CD4-positive, alpha-beta T cell treated with Interleukin-21 for 1 hour (primary cell): ENCODE results near the gene ACAD9.
"Not testable (repeated sequence)": the region's sequence is repeated elsewhere in the genome, so short reads cannot be mapped to it uniquely, and the experiment has no call there.

Experiments
- DNase-seq: peaks from one replicate; pipeline ENCODE4 v3.0.0-alpha.2; 2020

Gene ACAD9

DNA sequence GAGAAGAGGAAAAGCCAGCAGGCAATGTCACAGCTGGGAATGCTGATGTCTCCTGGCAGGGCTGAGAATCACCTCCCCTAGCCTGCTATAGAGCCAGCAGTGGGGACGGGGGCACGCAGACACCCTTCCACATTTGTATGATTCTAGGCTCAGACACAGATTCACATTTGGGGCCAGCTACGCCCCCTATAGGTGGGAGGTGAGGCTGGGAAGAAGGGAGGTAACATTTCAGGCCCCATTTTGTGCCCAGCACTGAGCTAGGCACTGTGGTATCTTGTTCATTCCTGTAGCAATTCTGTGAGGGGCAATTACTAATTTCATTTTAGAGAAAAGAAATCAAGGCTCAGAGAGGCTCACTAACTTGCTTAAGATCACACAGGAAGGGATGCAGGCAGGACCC is 15.9 kb upstream of the ACAD9 start:
- DNase-seq, result no peak

DNA sequence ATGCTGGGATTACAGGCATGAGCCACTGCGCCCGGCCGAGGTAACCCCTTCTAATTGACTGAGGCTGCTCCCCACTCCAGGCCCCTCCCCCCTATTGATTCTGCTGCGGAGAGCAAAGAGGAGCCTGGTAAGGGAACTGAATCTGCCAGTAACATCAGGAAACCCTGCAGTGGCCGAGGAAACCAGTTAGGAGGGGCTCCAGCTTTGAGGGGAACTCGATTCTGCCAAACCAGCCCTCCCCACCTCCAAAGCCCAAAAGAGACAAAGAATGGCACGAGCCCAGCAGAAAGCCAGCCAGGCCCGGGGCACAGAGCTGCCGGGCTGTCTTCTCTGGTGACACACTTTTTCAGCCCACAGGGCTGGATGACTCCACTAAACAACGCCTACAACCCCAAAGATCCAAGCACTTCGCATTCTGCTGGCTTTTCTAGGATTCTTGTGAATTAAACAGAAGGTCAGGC is 15.0 kb upstream of the ACAD9 start:
- DNase-seq, result no peak

DNA sequence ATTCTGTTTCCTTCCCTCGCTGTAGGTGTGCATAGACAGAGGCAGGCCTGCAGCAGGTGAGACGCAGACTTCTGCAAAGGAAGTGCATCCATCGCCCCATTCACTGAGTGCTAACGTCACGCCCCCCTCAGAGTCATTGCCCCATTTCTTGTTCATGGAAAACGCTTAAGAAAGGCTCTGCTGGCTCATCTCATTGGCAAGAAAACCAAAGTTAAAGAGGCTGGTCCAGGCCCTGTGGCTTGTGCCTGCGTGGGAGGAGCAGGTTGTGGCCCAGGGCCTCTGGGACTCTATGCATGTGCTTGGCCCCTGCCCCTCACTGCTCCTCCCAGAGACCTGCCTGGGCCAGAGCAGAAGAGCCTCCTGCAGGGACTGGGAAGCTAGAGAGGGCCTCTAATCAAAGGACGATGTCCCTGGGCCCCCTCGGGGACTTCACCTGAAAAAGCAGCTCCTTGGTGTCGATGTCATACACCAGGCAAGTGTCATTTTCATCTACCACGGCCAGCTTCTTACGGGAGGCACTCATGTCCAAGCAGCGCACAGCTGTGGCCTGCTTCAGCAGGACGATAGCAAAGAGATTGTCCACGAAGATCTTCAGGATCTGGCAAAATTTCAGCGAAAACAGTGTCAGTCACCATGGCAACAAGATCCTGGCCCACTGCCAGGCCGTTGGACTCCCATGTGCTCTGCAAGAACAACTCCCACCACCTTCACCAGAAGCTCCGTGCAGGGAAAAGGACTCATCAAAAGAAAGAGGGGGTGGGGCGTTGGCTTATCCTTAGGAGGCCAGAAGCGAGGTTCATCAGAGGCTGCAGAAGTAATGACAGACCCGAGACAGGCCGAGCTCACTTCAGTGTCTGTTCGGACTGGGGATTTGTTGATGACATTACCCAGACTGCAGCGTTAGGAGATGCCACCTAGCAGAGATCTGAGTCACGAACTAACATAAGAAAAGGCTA is 14.3 kb upstream of the ACAD9 start:
- not testable (repeated sequence) for DNase-seq

DNA sequence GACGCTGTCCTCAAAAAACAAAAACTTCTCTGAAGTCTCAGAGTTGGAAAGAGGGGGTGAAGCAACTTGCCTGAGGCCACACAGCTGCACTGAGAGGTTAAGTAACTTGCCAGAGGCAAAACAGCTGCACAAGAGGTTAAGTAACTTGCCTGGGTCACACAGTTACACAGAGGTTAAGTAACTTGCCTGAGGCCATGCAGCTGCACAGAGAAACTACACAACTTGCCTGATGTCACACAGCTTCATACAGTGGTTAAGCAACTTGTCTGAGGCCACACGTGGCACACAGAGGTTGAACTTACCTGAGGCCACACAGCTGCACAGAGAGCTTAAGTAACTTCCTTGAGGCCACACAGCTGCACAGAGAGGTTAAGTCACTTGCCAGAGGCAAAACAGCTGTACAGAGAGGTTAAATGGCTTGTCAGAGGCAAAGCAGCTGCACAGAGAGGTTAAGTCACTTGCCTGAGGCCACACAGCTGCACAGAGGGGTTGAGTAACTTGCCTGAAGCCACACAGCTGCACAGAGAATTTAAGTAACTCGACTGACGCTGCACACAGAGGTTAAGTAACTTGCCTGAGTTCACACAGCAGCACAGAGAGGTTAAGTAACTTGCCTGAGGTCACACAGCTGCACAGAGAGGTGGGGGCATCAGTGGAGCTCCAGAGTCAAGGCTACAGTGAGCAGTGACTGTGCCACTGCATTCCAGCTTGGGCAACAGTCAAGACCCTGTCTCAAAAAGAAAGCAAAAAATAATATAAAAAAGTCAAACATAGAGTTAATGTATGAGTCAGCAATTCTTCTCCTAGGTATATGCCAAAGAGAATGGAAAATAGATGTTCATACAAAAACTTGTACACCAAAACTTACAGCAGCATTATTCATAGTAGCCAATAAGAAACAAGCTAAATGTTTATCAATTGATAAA is 12.0 kb upstream of the ACAD9 start:
- no peak for DNase-seq

DNA sequence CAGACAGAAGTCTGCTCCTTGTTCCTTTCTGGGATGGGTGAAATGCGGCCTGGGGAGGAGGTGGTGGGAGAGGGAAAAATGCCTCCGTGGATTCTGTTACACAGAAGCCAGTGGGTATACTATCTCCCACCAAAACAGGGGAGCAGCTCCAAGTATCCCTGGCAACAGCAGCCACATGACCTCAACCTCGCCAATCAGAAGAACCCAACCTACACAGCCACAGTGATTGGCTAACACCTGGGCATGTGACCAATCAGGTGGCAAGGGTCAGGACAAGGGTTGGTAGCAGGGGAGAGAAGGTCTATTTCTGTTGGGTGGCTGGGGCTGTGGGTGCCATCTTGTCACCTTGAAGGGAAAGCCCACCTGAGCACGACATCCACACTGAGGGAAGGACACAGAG is 9.1 kb upstream of the ACAD9 start:
- no peak for DNase-seq

DNA sequence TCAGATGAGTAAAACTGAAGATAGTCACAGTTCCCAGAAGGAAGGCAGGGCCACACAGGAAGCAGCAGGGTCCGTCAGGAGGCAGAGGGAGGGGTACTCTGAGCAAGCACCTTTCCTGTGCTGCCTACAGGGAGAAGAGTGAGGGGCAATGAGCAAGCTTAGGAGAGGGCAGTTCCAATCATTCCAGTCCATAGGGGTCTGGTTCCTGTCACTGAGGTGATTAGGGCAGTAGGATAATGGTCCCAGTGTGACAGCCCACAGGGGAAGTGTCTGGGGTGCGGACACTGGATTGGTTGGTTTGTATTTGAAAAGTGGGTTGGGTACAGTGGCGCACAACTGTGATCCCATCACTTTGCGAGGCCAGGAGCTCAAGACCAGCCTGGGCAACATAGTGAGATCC is 7.1 kb upstream of the ACAD9 start:
- DNase-seq, result no peak

DNA sequence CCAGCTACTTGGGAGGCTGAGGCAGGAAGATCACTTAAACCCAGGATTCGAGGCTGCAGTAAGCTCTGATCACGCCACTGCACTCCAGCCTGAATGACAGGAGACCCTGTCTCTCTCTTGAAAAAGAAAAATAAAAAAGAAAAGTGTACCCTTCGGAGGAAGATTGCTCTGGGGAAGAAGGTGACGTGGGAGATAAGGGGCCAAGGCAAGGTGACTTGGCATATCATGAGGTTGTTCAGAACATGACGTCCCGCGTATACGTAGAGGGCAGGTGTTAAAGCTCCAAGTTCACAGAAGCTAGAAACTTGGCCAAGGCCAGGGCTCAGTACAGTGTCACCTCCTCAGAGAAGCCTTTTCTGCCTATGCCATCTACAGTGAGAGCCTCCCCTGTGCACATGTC is 6.7 kb upstream of the ACAD9 start:
- no peak for DNase-seq

DNA sequence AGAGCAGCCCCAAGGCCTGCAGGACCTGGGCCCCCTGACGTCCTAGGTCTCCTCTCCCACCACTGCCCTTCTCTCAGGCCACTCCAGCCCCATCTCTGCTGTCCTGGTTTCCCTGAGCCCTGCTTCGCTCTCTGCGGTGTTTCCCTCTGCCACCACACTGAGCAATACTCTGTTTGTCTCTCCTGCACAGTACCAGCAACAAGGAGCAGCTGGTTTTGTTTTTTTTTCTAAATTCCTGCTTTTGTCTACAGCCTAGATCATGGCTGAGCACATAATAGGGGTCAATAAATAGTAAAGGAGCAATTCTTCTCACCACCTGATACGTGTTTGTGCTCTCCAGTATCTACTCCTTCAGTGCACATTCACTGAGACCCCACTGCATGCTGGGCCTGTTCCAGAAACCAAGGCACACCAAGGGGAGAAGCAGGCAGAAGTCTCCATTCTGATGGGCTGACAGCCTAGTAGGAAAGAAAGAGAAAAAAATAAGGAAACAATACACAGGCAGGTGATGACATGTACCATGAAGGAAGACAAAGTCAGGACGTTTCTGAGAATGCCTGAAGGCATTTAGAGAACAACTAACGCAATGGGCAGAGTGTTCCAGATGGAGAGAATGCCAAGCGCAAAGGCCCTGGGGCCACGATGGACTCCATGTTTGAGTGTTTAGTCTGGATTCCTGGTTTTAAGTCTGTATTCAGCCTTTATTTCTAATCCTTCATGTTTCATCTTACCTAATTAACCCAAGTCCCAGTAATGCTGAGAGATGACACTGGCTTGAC is 6.0 kb upstream of the ACAD9 start:
- no peak for DNase-seq

DNA sequence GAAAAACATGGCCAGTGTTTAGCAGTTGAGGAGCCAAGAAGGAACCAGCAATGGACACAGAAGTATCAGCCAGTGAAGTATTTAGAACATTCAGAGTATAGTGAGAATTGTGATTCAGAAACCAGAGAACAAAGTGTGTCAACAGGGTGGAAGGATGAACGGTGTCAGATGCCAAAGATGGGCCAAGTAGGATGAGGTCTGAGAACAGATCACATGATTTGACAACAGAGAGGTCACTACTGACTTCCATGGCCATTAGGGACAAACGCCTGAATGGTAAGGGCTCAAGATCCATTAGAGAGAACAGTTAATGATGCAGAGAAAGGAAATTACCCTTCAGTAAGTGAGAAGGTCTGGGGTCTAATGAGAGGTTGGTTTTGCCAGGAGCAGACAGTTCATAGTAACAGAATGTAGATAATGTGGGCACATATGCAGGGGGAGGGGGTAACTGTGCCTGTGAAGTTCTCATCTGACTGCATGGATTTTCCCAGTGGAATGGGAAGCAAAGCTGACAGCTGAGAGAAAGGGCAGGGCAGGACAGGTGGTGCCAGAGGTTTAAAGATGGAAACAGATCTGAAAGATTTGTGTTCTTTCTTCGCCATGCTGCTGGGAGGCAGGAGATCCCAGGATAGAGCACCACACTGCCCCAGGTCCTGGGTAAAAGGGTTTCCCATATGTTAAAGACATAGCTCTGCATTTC is 4.8 kb upstream of the ACAD9 start:
- no peak for DNase-seq

DNA sequence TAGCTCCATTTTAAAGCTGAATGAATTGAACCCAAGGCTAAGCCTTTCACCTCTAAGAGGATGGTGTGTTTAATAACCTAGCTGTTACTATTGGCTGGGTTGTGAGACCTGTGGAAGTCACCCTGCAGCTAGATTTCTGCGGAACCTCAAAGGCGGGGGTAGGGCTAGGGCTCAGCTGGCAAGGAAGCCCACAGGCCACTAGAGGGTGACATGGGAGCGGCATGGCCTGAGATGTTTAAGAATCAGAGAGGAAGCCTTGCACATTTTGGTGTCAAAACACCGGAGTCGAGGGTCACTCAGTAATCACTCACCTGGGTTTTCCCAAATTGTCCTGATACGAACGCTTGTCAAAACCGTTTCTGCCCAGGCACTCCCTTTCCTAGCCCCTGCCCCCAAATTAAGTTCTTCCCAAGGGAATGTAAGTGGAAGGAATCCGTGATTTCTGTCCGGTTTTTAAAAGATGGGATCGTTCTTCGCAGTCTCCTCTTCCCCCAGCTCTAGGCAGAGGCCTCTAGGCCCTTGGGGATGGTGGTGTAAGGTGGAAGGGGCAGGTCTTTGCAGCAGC is 3.8 kb upstream of the ACAD9 start:
- DNase-seq, result peak; percentile 70

DNA sequence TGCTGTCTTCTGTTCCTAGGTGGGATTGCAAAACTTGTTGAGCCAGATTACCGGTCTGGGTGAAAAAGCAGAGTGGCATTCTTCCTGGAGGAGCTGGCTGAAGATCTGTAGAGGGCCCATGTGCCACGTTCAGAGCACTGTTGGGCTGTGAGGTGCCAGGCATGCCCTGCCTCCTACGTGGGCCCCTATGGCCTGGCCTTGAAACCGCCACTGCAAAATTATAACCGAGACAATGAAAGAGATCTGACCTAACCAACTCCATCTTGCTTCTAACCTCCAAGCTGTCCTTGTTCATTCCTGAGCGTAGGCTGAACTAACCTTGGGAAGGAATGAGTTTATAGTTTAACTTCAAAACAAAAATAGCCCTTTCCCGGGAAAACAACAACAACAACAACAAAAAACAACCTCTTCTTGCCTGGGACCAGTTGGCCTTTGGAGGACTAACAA is 1.4 kb upstream of the ACAD9 start:
- no peak for DNase-seq

DNA sequence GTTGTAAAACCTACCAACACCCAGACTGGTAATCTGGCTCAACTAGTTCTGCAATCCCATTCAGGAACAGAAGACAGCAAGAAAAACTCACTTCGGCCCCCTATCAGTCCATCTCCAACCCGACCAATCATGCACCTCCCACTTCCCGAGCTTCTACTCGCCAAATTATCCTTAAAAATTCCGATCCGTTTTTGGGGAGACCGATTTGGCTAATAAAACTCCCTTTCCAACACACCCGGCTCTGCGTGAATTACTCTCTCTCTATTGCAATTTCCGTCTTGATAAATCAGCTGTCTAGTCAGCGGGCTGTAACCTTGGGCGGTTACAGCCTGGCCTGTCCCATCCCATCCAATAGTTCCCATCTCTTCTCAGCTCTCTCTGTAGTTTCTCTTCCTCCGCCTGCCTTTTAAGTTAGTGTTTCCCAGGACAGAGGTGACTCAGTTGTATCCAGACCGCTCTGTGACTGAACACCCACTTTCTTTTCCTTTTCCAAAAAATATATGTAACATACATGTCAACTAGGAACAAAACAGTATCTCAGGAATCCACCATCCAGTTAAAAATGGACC is 780 bp upstream of the ACAD9 start:
- peak; percentile 44 for DNase-seq

DNA sequence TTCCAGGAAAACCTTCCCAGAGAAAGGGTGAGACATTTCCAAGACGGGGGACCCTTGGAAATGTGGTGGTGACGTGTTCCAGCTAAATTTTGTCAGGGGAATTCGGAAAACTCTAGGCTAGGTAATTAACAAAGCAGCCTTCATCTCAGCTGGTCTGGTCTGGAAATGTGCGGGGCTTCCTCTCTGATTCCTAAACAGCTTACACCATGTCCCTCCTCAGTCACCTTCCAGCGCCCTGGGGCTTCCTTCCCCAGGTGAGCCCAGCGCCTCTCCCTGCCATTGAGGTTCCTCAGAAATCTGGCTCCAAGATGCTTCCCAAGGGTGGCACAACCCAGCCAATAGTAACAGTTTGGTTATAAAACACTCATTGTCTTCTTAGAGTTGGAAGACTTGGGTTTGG is 571 bp downstream of the ACAD9 start:
- no peak for DNase-seq

DNA sequence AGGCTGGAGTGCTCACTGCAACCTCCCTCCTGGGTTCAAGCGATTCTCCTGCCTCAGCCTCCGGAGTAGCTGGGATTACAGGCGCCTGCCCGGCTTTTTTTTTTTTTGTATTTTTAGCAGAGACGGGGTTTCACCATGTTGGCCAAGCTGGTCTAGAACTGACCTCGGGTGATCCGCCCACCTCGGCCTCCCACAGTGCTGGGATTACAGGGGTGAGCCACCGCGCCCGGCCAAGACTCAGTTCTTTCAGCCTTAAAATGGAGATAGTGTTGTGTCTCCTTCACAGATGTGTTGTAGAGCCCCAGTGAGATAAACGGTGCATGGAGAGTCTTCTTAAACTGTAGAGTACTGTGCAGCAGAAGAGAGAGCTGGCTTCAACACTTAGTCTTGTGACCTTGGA is 1.0 kb downstream of the ACAD9 start:
- not testable (repeated sequence) for DNase-seq

DNA sequence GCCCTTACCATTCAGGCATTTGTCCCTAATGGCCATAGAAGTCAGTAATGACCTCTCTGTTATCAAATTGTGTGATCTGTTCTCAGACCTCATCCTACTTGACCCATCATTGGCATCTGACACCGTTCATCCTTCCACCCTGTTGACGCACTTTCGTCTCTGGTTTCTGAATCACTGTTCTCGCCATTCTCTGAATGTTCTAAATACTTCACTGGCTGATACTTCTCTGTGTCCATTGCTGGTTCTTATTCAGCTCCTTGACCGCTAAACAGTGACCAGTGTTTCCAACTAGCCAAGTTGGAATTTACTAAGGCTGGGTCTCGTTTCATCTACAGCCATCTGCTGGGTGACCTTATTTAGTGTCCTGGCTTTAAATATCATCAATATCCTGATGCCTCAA is 2.2 kb downstream of the ACAD9 start:
- no peak for DNase-seq

DNA sequence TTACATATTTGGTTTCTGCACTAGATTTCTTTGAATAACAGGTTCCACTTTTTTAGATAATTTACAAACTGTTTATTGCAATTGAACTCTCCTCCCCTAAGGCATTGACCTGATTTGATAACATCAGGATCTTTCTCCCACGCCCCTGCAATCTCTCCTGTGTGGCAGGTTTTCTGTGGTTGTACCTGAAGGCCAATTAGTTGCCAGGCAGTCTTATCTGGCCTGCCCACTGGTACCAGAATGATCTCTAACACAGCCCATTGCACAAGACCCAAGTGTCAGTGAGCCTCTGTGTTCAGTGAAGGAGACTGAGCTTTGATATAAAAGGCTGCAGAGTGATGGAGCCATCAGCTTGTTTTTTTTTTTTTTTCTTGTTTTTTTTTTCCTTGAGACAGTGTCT is 3.3 kb downstream of the ACAD9 start:
- DNase-seq, result no peak

DNA sequence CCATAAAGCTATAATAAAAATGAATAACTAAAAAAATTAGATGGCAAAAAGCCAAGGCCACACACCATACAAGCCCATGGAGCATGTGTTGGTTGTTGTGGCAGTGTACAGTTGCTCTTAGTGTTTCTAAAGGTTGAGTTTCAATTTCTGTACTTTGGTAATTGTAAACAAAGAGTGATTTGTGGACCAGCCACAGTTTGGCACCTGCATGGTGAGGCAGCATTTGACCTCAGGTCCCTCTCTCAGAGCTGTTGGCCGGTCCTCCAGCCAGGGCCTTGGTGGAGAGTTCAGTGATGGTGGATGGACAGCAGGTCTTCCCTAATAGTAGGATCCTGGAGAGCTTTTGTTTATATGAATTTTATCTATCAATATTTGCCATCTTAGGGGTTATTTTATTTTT is 5.6 kb downstream of the ACAD9 start:
- no peak for DNase-seq

DNA sequence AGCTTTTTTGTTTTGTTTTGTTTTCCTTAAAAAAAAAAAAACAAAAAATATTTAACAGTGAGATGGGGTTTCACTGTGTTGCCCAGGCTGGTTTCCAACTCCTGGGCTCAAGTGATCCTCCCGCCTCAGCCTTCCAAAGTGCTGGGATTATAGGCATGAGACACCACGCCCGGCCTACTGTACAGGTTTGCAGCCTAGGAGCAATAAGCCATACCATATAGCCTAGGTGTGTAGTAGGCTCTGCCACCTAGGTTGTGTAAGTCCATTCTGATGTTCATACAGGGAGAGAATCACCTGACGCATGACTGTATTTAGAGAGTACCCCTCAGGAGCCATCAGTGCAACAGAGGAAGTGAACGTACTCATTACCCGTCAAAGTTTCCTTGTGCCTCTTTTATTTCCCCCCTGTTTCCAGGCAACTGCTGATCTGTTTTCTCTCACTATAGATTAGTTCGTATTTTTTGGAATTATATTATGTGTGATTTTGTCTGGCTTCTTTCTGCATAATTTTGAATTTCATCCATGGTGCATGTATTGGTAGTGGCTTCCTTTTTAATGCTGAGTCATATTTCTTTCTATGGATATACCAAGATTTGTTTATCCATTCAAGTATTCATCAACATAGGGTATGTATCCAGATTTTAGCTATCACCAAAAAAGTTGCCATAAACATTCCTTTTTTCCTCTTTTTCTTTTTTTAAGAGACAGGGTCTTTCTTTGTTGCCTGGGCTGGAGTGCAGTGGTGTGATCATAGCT is 9.9 kb downstream of the ACAD9 start:
- no peak for DNase-seq

DNA sequence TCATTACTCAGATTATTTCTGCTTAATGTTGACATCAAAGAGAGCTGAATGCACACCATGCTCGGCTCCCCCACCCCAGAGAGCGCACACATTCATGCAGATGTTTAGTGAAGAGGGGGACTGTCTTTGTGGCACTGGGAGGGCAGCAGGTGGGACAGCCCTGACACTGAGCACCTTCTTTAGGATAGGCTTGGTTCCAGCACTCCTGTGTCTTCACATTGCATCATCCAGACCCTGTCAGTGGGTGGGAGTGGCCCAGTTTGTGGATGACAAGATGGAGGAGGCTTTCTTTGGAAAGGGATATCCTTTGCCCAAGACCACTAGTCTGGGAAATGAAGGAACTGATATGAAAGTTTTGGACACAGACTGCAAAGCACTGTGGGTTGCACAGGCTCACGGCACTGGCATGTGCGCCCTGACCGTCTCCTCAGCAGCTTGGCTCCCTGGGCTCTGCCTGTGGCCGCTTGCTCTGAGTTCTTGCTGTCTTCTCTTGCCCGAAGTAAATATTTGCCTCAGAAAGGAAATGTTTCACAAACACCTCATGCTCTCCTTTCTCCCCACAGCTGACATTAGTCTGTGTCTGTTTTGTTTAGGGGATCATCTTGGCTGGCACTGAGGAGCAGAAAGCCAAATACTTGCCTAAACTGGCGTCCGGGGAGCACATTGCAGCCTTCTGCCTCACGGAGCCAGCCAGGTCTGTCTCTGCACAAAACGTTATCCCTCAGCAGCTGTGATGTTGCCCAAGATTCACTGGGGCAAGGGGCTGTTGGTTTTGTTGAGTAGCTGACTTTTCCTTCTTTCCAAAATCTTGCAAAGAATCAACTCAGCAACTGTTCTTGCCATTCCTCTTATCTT is 16.6 kb downstream of the ACAD9 start:
- no peak for DNase-seq

DNA sequence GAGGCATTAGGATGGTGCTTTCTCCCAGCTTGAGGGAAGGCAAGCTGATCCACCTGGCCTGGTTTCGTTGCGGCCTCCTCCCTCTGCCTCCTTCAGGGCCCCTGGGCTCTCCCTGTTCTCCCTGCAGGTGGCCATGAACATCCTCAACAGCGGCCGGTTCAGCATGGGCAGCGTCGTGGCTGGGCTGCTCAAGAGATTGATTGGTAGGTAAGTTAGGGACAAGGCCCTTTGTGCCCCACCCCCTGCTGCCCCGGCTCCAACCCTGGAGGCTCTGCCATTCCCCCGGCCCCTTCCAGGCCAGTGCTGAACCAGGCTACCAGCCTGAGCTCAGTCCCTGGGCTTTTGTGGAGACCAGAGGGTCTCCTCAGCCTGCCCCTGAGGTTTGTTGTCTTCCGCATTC is 23.0 kb downstream of the ACAD9 start:
- DNase-seq, result no peak
